ENCODE measurements around the gene SSBP2.

DNA sequence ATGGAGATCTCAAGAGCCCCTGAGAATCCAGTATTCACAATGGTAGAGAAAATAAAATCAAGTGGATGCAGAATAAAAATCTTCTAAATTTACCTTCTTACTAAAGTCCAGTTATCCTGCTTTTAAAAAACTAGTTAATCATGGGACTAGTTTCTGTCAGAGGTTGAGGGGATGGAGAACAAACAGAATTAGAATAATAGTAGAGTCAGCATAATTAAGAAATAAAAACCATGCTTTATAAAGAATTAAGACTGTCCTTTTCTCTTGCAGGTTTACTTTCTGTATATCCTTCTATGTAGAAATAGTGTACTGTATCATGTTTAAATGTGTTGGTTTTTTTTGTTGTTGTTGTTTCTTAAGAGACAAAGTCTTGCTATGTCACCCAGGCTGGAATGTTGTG is 380.0 kb downstream of the SSBP2 start:
- TF ChIP-seq CTCF (IDR thresholded peaks at IDR 0.05) (no peak), POLR2A (IDR thresholded peaks at IDR 0.05) (no peak), POLR2AphosphoS5 (IDR thresholded peaks at IDR 0.05) (no peak)

Measured in suprapubic skin (tissue), 4 donors.